Activated T-cell treated with anti-CD3 and anti-CD28 coated beads for 24 hours (primary cell): ENCODE measurements around the gene TSLP.

ENCODE experiments used
- DNase-seq: peaks from one replicate; pipeline ENCODE4 v3.0.0-alpha.2; 2020; ENCODE audit warnings: low read depth

TSLP gene

GRCh38 chr5:111071413-111071812, at the start of gene TSLP:
TSS of gene TSLP (plus strand) at chr5:111071713. CDS start at chr5:111071891, 178 bp downstream.
- DNase-seq, result no peak

GRCh38 chr5:111022301-111022700, 49.2 kb upstream of the TSLP start:
- DNase-seq, result no peak

- DNase-seq, result no peak
Observed at GRCh38 chr5:111028865-111029264, 42.6 kb upstream of the TSLP start.

- DNase-seq, result no peak
Observed at GRCh38 chr5:111043712-111044506, 27.6 kb upstream of the TSLP start.

GRCh38 chr5:111058064-111058463, 13.4 kb upstream of the TSLP start:
- DNase-seq, result no peak

- DNase-seq, result no peak
Observed at GRCh38 chr5:111060169-111060568, 11.3 kb upstream of the TSLP start.

- DNase-seq, result no peak
Observed at GRCh38 chr5:111061618-111062017, 9.9 kb upstream of the TSLP start.

GRCh38 chr5:111063709-111064322, 7.7 kb upstream of the TSLP start:
- no peak for DNase-seq

GRCh38 chr5:111066261-111066938, 5.1 kb upstream of the TSLP start:
- no peak for DNase-seq

GRCh38 chr5:111068213-111068612, 3.3 kb upstream of the TSLP start:
- no peak for DNase-seq

- DNase-seq, result no peak
Observed at GRCh38 chr5:111069839-111070238, 1.7 kb upstream of the TSLP start.

- peak; percentile 21 for DNase-seq
Observed at GRCh38 chr5:111070272-111071134, 1.0 kb upstream of the TSLP start.

- DNase-seq, result peak; percentile 52
Observed at GRCh38 chr5:111072949-111073682, 1.6 kb downstream of the TSLP start.

- no peak for DNase-seq
Observed at GRCh38 chr5:111074244-111074643, 2.7 kb downstream of the TSLP start.

GRCh38 chr5:111075520-111075919, 4.0 kb downstream of the TSLP start:
- no peak for DNase-seq

- DNase-seq, result no peak
Observed at GRCh38 chr5:111076091-111076490, 4.6 kb downstream of the TSLP start.

- no peak for DNase-seq
Observed at GRCh38 chr5:111077678-111078077, 6.2 kb downstream of the TSLP start.

GRCh38 chr5:111079846-111080245, 8.3 kb downstream of the TSLP start:
- no peak for DNase-seq

GRCh38 chr5:111083323-111083722, 11.8 kb downstream of the TSLP start:
- DNase-seq, result no peak

GRCh38 chr5:111092062-111092853, 20.7 kb downstream of the TSLP start, which contains the start of gene WDR36:
TSS of gene WDR36 (plus strand) at chr5:111092348. CDS start at chr5:111092457, 109 bp downstream.
- peak; percentile 90 for DNase-seq
